Gastrocnemius medialis (tissue), 4 donors: Measurements from ENCODE around the gene SYMPK. TPM values are rescaled to one million over a fixed set of nuclear protein-coding genes. Genes with fewer than 3 reads are reported as not detected.

ENCODE experiments used
- ATAC-seq, 2 donors: fragments of 150-250 bp; one replicate each; pipeline ENCODE4 v1.9.1; 2016
- DNase-seq, 2 donors: peaks; one replicate each; pipeline ENCODE4 v3.0.0-alpha.2; 2019
- H3K27ac ChIP-seq, 4 donors: fragments of 200-600 bp; sonication (generic); 1 replicate in 1 of 4; 2 replicates in 3 of 4; pipeline ENCODE4 v1.5.1; 2016 to 2018; ENCODE audit warnings: mild to moderate bottlenecking in 2 of 4, moderate library complexity in 1 of 4
- H3K27me3 ChIP-seq, 3 donors: fragments of 200-600 bp; sonication (generic) in 2 of 3; 1 replicate in 1 of 3; 2 replicates in 2 of 3; pipeline versions ENCODE4 v1.5.1 to v1.6.0; 2016 to 2019; ENCODE audit warnings: mild to moderate bottlenecking in 1 of 3, moderate library complexity in 1 of 3
- H3K36me3 ChIP-seq, 2 donors: fragments of 200-600 bp; sonication (generic) in 1 of 2; one replicate each; pipeline ENCODE4 v1.5.1; 2017 to 2018
- H3K4me1 ChIP-seq, 2 donors: fragments of 200-600 bp; sonication (generic) in 1 of 2; one replicate each; pipeline ENCODE4 v1.5.1; 2016 to 2017; ENCODE audit warnings: mild to moderate bottlenecking in 2 of 2
- H3K4me3 ChIP-seq, 4 donors: fragments of 200-600 bp; sonication (generic) in 3 of 4; 1 replicate in 1 of 4; 2 replicates in 3 of 4; pipeline ENCODE4 v1.5.1; 2016 to 2019; ENCODE audit warnings: mild to moderate bottlenecking in 2 of 4
- H3K9me3 ChIP-seq, 3 donors: fragments of 200-600 bp; sonication (generic) in 2 of 3; 1 replicate in 1 of 3; 2 replicates in 2 of 3; pipeline ENCODE4 v1.5.1; 2016 to 2019
- POLR2A ChIP-seq, 2 donors: fragments of 450-650 bp; IDR thresholded peaks; one replicate each; pipeline ENCODE4 v1.6.1; 2017; ENCODE audit warnings: antibody characterized with exemption in 2 of 2, mild to moderate bottlenecking in 2 of 2, moderate library complexity in 2 of 2
- in situ Hi-C, 4 donors: fragments of 200-750 bp; cut with MboI; loops; one replicate each; pipeline versions ENCODE4 v1.15.0 to v1.8.0; 2017; ENCODE audit warnings: low sequenced_read_pairs in 4 of 4
- intact Hi-C: fragments of 100-400 bp; cut with DNase I; formaldehyde crosslinking; loops from one replicate; pipeline ENCODE4 v1.15.1; 2023; ENCODE audit warnings: low total_unique reads
- total RNA-seq, 4 donors: library from RNA; depleted of rRNA; stranded (reverse); fragments of >200 nt; gene quantifications; one replicate each; pipeline versions ENCODE4 v1.1.0 to v1.2.3, GENCODE V29; 2016
- TF ChIP-seq, protein P1 (sequence below), 5 experiments: fragments of 450-650 bp in 3 of 5; fragments of 200-600 bp in 2 of 5; sonication (generic) in 2 of 5; IDR thresholded peaks in 4 of 5; conservative IDR thresholded peaks in 1 of 5; 1 replicate in 4 of 5; 2 replicates in 1 of 5; pipeline ENCODE4 v1.5.1; 2016 to 2019; ENCODE audit warnings: antibody characterized with exemption in 5 of 5, mild to moderate bottlenecking in 3 of 5, moderate library complexity in 3 of 5

Gene SYMPK
- total RNA-seq, 4 donors from 2014 or later, result 14.1 to 64.6 (median 34.9) TPM

- in situ Hi-C loops (no loop called here), intact Hi-C loops (loop anchor here (10.0 kb wide), 1 partner anchor 461 kb away; the partner anchor contains the start of gene CKM)
- H3K27me3 ChIP-seq, result no peaks in the 10 kb centered on the region
- no peak for ATAC-seq
- peaks cover 48 to 71% of the 10 kb centered on the region in 2 donors for H3K4me1 ChIP-seq
- TF ChIP-seq, protein P1, sequence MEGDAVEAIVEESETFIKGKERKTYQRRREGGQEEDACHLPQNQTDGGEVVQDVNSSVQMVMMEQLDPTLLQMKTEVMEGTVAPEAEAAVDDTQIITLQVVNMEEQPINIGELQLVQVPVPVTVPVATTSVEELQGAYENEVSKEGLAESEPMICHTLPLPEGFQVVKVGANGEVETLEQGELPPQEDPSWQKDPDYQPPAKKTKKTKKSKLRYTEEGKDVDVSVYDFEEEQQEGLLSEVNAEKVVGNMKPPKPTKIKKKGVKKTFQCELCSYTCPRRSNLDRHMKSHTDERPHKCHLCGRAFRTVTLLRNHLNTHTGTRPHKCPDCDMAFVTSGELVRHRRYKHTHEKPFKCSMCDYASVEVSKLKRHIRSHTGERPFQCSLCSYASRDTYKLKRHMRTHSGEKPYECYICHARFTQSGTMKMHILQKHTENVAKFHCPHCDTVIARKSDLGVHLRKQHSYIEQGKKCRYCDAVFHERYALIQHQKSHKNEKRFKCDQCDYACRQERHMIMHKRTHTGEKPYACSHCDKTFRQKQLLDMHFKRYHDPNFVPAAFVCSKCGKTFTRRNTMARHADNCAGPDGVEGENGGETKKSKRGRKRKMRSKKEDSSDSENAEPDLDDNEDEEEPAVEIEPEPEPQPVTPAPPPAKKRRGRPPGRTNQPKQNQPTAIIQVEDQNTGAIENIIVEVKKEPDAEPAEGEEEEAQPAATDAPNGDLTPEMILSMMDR (IDR thresholded peaks at IDR 0.05 in 4 of 5, conservative IDR thresholded peaks at IDR 0.05 in 1 of 5), result no peak
- TF ChIP-seq POLR2A (IDR thresholded peaks at IDR 0.05), result no peak
- H3K36me3 ChIP-seq, result peaks cover 0 to 17% of the 10 kb centered on the region in 2 donors
- no peak for DNase-seq
- peak overlapping the region in 3 of 4 donors; percentile 96 to 100 (median 100) for H3K27ac ChIP-seq
- no peaks in the 10 kb centered on the region for H3K9me3 ChIP-seq
- no peak overlapping the region for H3K4me3 ChIP-seq
Observed at GRCh38 chr19:45785781-45786532, 77.0 kb downstream of the SYMPK start.

DNA sequence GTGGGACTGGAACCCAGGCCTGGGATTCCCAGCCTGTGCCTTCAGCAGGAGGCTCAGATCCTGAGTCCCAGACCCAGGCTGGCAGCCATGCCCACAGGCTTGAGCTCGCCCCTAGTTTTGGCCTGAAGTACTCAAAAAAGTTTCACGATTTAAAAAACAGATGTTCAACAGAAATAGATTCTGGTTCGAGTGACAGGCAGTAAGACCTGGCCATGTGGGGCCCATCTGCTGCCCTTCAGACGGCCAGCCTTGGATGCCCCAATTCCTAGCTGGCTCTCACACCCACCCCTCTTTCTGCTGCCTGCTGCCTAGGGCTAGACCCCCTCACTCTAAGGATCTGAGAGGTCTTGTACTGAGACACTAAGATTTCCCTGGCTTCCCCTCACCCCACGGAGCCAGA, 77.8 kb downstream of the SYMPK start:
- no peak for ATAC-seq
- intact Hi-C loops (loop anchor here (10.0 kb wide), 1 partner anchor 460 kb away; the partner anchor contains the start of gene CKM), in situ Hi-C loops (no loop called here)
- Histone ChIP-seq H3K27ac (peak overlapping the region; percentile 50 to 100 (median 98)), H3K9me3 (no peaks in the 10 kb centered on the region), H3K27me3 (no peaks in the 10 kb centered on the region), H3K36me3 (peaks cover 0 to 8% of the 10 kb centered on the region in 2 donors), H3K4me1 (peaks cover 57 to 80% of the 10 kb centered on the region in 2 donors), H3K4me3 (no peak overlapping the region)
- no peak for TF ChIP-seq POLR2A (IDR thresholded peaks at IDR 0.05)
- TF ChIP-seq, protein P1 (IDR thresholded peaks at IDR 0.05 in 4 of 5, conservative IDR thresholded peaks at IDR 0.05 in 1 of 5), result no peak
- no peak for DNase-seq

DNA sequence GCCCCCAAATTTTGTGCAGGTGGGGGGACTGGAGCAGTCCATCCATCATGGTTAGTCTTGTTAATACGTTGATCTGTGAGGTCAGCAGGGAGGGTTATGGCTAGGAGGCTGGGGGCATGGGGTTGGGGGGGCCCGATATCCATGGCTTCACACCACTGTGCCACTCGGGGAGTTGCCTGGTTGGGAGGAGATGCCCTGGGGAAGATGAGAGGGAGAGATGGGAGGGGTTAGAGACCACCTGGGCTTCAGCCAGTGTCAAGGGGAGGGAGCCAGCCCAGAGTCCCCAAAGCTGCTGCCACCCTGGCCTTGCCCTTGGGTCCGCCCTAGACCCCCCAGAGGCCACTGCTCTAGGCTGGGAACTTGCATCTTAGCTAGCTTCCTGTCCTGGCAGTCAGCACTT, 78.9 kb downstream of the SYMPK start:
- Histone ChIP-seq H3K9me3 (no peaks in the 10 kb centered on the region), H3K27me3 (no peaks in the 10 kb centered on the region), H3K4me3 (no peak overlapping the region), H3K36me3 (peaks cover 0 to 2% of the 10 kb centered on the region in 2 donors), H3K27ac (peak overlapping the region; percentile 96 to 100 (median 99)), H3K4me1 (peaks cover 53 to 85% of the 10 kb centered on the region in 2 donors)
- in situ Hi-C loops (no loop called here), intact Hi-C loops (loop anchor here (10.0 kb wide), 1 partner anchor 459 kb away; the partner anchor contains the start of gene CKM)
- TF ChIP-seq, protein P1 (IDR thresholded peaks at IDR 0.05 in 4 of 5, conservative IDR thresholded peaks at IDR 0.05 in 1 of 5), result no peak
- no peak for TF ChIP-seq POLR2A (IDR thresholded peaks at IDR 0.05)
- DNase-seq (no peak), ATAC-seq (no peak)

GRCh38 chr19:45782820-45783785, 79.8 kb downstream of the SYMPK start:
- peaks cover 0 to 12% of the 10 kb centered on the region in 2 donors for H3K36me3 ChIP-seq
- H3K4me1 ChIP-seq, result peaks cover 45 to 77% of the 10 kb centered on the region in 2 donors
- peak; percentile 83 to 94 for DNase-seq

More at GRCh38 chr19:45782820-45783785, 79.8 kb downstream of the SYMPK start:
- peak; percentile 70 to 74 for ATAC-seq
- in situ Hi-C loops, result no loop called here
- peak; percentile 55 to 63 for TF ChIP-seq POLR2A (IDR thresholded peaks at IDR 0.05)
- TF ChIP-seq, protein P1 (IDR thresholded peaks at IDR 0.05 in 4 of 5, conservative IDR thresholded peaks at IDR 0.05 in 1 of 5), result no peak
- Histone ChIP-seq H3K27me3 (no peaks in the 10 kb centered on the region), H3K27ac (peak overlapping the region; percentile 96 to 100 (median 99)), H3K4me3 (peak overlapping the region; percentile 58 to 75 (median 61)), H3K9me3 (no peaks in the 10 kb centered on the region)
- intact Hi-C loops, result loop anchor here (1.0 to 10.0 kb wide), 3 partner anchors 9 to 458 kb away; partner anchors contain the start of genes CKM and DMWD
